Mucosa of stomach (tissue), 1 donor: ENCODE measurements around the gene KCND2.

Source experiments
- H3K27me3 ChIP-seq: one replicate; pipeline ENCODE4 v1.7.0; 2013; ENCODE audit warnings: mild to moderate bottlenecking, low read length; ENCODE audit not compliant: control insufficient read depth, insufficient read depth
- H3K36me3 ChIP-seq: one replicate; pipeline ENCODE4 v1.7.0; 2013; ENCODE audit warnings: low read length; ENCODE audit not compliant: control insufficient read depth, insufficient read depth
- H3K4me1 ChIP-seq: one replicate; pipeline ENCODE4 v1.7.0; 2013; ENCODE audit warnings: mild to moderate bottlenecking, low read length; ENCODE audit not compliant: control insufficient read depth, insufficient read depth
- H3K4me3 ChIP-seq: one replicate; pipeline ENCODE4 v1.7.0; 2013; ENCODE audit warnings: low read length
- H3K9ac ChIP-seq: one replicate; pipeline ENCODE4 v1.7.0; 2013; ENCODE audit warnings: mild to moderate bottlenecking, low read length, moderate library complexity
- H3K9me3 ChIP-seq: one replicate; pipeline ENCODE4 v1.7.0; 2013; ENCODE audit warnings: mild to moderate bottlenecking, low read length, moderate library complexity; ENCODE audit not compliant: control insufficient read depth
- donor health status: Pancreatic carcinoma.

KCND2 gene

GRCh38 chr7:120468611-120469010 is 195.6 kb downstream of the KCND2 start:
- Histone ChIP-seq H3K27me3 (no peaks in the 10 kb centered on the region), H3K9ac (no peak overlapping the region), H3K36me3 (no peaks in the 10 kb centered on the region), H3K4me3 (no peak overlapping the region), H3K9me3 (no peaks in the 10 kb centered on the region), H3K4me1 (no peaks in the 10 kb centered on the region)

- Histone ChIP-seq H3K36me3 (no peaks in the 10 kb centered on the region), H3K9ac (no peak overlapping the region), H3K4me1 (no peaks in the 10 kb centered on the region), H3K27me3 (no peaks in the 10 kb centered on the region), H3K4me3 (no peak overlapping the region), H3K9me3 (no peaks in the 10 kb centered on the region)
These were observed 199.9 kb downstream of the KCND2 start for GRCh38 chr7:120472892-120473291.

- Histone ChIP-seq H3K9me3 (no peaks in the 10 kb centered on the region), H3K9ac (no peak overlapping the region), H3K4me3 (no peak overlapping the region), H3K36me3 (no peaks in the 10 kb centered on the region), H3K4me1 (no peaks in the 10 kb centered on the region), H3K27me3 (no peaks in the 10 kb centered on the region)
These were observed 200.4 kb downstream of the KCND2 start for GRCh38 chr7:120473352-120473751.

GRCh38 chr7:120475994-120476393 is 203.0 kb downstream of the KCND2 start:
- Histone ChIP-seq H3K9ac (no peak overlapping the region), H3K4me1 (no peaks in the 10 kb centered on the region), H3K36me3 (no peaks in the 10 kb centered on the region), H3K4me3 (no peak overlapping the region), H3K9me3 (no peaks in the 10 kb centered on the region), H3K27me3 (no peaks in the 10 kb centered on the region)

GRCh38 chr7:120480472-120480871 is 207.5 kb downstream of the KCND2 start:
- Histone ChIP-seq H3K27me3 (no peaks in the 10 kb centered on the region), H3K4me3 (no peak overlapping the region), H3K4me1 (no peaks in the 10 kb centered on the region), H3K9ac (no peak overlapping the region), H3K36me3 (no peaks in the 10 kb centered on the region), H3K9me3 (no peaks in the 10 kb centered on the region)

- H3K9ac ChIP-seq = no peak overlapping the region
- H3K36me3 ChIP-seq = no peaks in the 10 kb centered on the region
- no peak overlapping the region for H3K4me3 ChIP-seq
- no peaks in the 10 kb centered on the region for H3K9me3 ChIP-seq
- no peaks in the 10 kb centered on the region for H3K27me3 ChIP-seq
- H3K4me1 ChIP-seq = no peaks in the 10 kb centered on the region
These were observed 208.0 kb downstream of the KCND2 start for GRCh38 chr7:120480930-120481329.

GRCh38 chr7:120486164-120486563 is 213.2 kb downstream of the KCND2 start:
- Histone ChIP-seq H3K4me1 (no peaks in the 10 kb centered on the region), H3K9me3 (no peaks in the 10 kb centered on the region), H3K4me3 (no peak overlapping the region), H3K36me3 (no peaks in the 10 kb centered on the region), H3K27me3 (no peaks in the 10 kb centered on the region), H3K9ac (no peak overlapping the region)

GRCh38 chr7:120502132-120502531 is 229.2 kb downstream of the KCND2 start:
- Histone ChIP-seq H3K9me3 (no peaks in the 10 kb centered on the region), H3K27me3 (no peaks in the 10 kb centered on the region), H3K4me3 (no peak overlapping the region), H3K9ac (no peak overlapping the region), H3K4me1 (no peaks in the 10 kb centered on the region), H3K36me3 (no peaks in the 10 kb centered on the region)

GRCh38 chr7:120502825-120503224 is 229.8 kb downstream of the KCND2 start:
- Histone ChIP-seq H3K9ac (no peak overlapping the region), H3K4me3 (no peak overlapping the region)

GRCh38 chr7:120504386-120504785 is 231.4 kb downstream of the KCND2 start:
- H3K9ac ChIP-seq = no peak overlapping the region
- no peaks in the 10 kb centered on the region for H3K27me3 ChIP-seq
- no peaks in the 10 kb centered on the region for H3K9me3 ChIP-seq
- no peak overlapping the region for H3K4me3 ChIP-seq
- no peaks in the 10 kb centered on the region for H3K4me1 ChIP-seq
- no peaks in the 10 kb centered on the region for H3K36me3 ChIP-seq

More at GRCh38 chr7:120502825-120503224, 229.8 kb downstream of the KCND2 start:
- Histone ChIP-seq H3K36me3 (no peaks in the 10 kb centered on the region), H3K27me3 (no peaks in the 10 kb centered on the region), H3K9me3 (no peaks in the 10 kb centered on the region), H3K4me1 (no peaks in the 10 kb centered on the region)

GRCh38 chr7:120505770-120506169 is 232.8 kb downstream of the KCND2 start:
- no peaks in the 10 kb centered on the region for H3K4me1 ChIP-seq
- no peaks in the 10 kb centered on the region for H3K9me3 ChIP-seq
- H3K9ac ChIP-seq = no peak overlapping the region
- H3K27me3 ChIP-seq = no peaks in the 10 kb centered on the region
- H3K36me3 ChIP-seq = no peaks in the 10 kb centered on the region
- H3K4me3 ChIP-seq = no peak overlapping the region

GRCh38 chr7:120512701-120513100 is 239.7 kb downstream of the KCND2 start:
- Histone ChIP-seq H3K4me1 (no peaks in the 10 kb centered on the region), H3K36me3 (no peaks in the 10 kb centered on the region), H3K9me3 (no peaks in the 10 kb centered on the region), H3K9ac (no peak overlapping the region), H3K4me3 (no peak overlapping the region), H3K27me3 (no peaks in the 10 kb centered on the region)

GRCh38 chr7:120519224-120519623 is 246.2 kb downstream of the KCND2 start:
- Histone ChIP-seq H3K9ac (no peak overlapping the region), H3K4me1 (no peaks in the 10 kb centered on the region), H3K27me3 (no peaks in the 10 kb centered on the region), H3K9me3 (no peaks in the 10 kb centered on the region), H3K36me3 (no peaks in the 10 kb centered on the region), H3K4me3 (no peak overlapping the region)
